Transverse colon (tissue), 4 donors: ENCODE data around the gene PSMD14.

Source experiments
- EP300 ChIP-seq: sonication (generic); formaldehyde crosslinking; IDR thresholded peaks from one replicate; pipeline ENCODE4 v1.6.1; 2017; ENCODE audit warnings: antibody characterized with exemption, low read depth
- POLR2A ChIP-seq: fragments of 450-650 bp; IDR thresholded peaks from one replicate; pipeline ENCODE4 v1.6.1; 2016; ENCODE audit warnings: antibody characterized with exemption, mild to moderate bottlenecking, moderate library complexity
- POLR2AphosphoS5 ChIP-seq, 3 donors: sonication (generic); formaldehyde crosslinking; IDR thresholded peaks; one replicate each; pipeline ENCODE4 v1.6.1; 2016; ENCODE audit warnings: antibody characterized with exemption in 3 of 3
- TF ChIP-seq, protein P1 (sequence below), 5 experiments: fragments of 200-600 bp in 3 of 5; fragments of 450-650 bp in 2 of 5; sonication (generic) in 3 of 5; IDR thresholded peaks; 1 replicate in 2 of 5; 2 replicates in 3 of 5; pipeline ENCODE4 v1.5.1; 2016 to 2017; ENCODE audit warnings: antibody characterized with exemption in 5 of 5, inconsistent platforms in 3 of 5, mild to moderate bottlenecking in 2 of 5, moderate library complexity in 1 of 5

GRCh38 chr2:161358838-161359237 lies 50.6 kb downstream of the PSMD14 start:
- TF ChIP-seq, protein P1, sequence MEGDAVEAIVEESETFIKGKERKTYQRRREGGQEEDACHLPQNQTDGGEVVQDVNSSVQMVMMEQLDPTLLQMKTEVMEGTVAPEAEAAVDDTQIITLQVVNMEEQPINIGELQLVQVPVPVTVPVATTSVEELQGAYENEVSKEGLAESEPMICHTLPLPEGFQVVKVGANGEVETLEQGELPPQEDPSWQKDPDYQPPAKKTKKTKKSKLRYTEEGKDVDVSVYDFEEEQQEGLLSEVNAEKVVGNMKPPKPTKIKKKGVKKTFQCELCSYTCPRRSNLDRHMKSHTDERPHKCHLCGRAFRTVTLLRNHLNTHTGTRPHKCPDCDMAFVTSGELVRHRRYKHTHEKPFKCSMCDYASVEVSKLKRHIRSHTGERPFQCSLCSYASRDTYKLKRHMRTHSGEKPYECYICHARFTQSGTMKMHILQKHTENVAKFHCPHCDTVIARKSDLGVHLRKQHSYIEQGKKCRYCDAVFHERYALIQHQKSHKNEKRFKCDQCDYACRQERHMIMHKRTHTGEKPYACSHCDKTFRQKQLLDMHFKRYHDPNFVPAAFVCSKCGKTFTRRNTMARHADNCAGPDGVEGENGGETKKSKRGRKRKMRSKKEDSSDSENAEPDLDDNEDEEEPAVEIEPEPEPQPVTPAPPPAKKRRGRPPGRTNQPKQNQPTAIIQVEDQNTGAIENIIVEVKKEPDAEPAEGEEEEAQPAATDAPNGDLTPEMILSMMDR (IDR thresholded peaks at IDR 0.05): no peak
- no peak for TF ChIP-seq POLR2A
- TF ChIP-seq EP300: no peak
- no peak for TF ChIP-seq POLR2AphosphoS5 (IDR thresholded peaks at IDR 0.05)
